HG02981 (cell line): ENCODE measurements around the gene BCL7A.
"Not testable (repeated sequence)": the region's sequence is repeated elsewhere in the genome, so short reads cannot be mapped to it uniquely, and the experiment has no call there.

Source experiments
- ATAC-seq: cut with Tn5 transposase; IDR thresholded peaks from one replicate; pipeline ENCODE4 v1.9.1; 2021; ENCODE audit warnings: mild to moderate bottlenecking, moderate library complexity; ENCODE audit not compliant: unreplicated experiment

Gene BCL7A

DNA sequence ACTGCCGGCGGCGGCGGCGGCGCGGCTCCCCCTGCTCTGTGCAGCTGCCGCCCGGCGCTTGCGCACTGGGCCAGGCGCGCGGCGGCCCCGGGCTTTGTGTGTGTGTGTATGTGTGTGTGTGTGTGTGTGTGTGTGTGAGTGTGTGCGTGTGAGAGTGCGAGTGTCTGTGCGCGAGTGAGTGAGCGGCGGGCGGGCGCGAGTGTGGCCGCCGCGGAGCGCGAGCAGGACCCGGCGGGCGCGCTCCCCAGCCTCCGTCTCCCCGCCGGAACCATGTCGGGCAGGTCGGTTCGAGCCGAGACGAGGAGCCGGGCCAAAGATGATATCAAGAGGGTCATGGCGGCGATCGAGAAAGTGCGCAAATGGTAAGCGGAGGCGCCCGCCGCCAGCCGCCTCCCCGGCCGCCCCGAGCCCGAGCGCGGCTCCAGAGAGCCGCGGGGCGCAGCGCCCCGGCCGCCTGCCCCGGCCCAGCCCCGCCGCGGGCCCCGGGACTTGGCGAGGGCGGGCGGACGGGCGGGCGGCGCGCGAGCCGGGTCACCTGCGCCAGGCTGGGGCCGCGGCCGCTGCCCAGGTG, at the start of gene BCL7A:
Gene BCL7A (plus strand): TSS at position 63 of the 571 bp plus-strand sequence. CDS start 208 bp downstream, at position 271.
- no peak for ATAC-seq

DNA sequence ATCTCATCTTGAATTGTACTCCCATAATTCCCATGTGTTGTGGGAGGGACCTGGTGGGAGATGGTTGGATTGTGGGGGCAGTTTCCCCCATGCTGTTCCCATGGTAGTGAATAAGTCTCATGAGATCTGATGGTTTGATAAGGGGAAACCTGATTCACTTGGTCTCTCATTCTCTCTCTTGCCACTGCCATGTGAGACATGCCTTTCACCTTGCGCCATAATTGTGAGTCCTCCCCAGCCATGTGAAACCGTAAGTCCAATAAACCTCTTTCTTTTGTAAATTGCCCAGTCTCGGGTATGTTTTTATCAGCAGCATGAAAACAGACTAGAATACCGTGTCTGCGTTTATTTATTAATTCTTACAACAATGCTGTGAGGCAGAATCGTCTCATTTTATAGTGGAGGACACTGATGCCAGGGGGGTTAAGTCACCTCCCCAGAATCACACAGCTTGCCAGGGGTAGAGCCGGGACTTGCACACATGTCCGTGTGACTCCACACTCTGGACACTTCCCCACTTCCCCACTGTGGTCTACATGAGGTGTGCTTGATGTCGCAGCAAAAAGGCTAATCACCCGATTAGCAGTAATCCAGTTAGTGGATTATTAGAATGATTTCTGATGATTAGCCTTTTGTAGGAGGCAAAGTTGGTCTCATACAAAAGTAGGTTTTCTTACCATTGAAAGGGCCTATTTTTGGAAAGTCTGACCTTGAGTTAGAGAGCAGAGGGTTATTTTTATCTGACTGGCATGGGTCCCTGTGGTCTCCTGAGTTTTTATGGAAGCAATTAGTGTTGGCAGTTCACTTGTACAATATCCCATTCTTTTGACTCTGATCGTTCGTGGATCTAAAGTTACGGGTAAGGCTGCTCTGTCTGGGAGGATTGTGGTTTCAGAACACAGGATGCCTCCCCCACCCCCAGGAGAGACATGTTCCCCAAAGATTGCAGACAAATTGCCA, 47.4 kb upstream of the BCL7A start:
- ATAC-seq, result no peak

DNA sequence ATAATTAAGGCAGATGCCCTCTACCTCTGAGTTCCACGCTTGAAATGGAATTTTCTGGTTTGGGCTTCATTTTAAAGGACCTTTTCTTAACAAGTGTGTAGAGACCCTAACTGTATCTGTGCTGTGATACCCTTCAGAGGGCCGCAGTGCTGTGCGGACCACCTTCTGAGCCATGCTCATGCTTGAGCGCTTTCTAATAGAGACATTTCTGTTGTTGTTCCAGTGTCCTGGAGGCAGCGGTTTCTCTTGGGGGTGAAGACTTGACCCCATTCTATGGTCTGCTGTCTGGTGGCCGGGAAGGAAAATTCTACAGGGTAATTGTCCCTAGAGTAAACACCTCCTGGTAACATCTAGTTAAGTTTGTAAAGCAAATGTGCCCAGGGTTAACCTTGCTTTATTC, 46.7 kb upstream of the BCL7A start:
- no peak for ATAC-seq

DNA sequence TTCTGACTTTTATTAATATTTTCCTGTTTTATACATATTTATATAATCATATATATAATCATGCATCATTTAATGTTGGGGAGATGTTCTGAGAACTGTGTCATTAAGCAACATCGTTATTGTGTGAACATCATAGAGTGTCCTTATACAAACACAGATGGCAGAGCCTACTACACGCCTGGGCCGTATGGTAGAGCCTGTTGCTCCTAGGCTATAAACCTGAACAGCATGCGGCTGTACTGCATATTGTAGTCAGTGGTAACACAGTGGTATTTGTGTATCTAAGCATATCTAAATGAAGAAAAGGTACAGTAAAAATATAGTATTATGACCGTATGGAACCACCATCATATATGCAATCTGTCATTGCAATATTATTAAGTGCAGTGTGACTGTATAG, 44.7 kb upstream of the BCL7A start:
- ATAC-seq, result no peak

DNA sequence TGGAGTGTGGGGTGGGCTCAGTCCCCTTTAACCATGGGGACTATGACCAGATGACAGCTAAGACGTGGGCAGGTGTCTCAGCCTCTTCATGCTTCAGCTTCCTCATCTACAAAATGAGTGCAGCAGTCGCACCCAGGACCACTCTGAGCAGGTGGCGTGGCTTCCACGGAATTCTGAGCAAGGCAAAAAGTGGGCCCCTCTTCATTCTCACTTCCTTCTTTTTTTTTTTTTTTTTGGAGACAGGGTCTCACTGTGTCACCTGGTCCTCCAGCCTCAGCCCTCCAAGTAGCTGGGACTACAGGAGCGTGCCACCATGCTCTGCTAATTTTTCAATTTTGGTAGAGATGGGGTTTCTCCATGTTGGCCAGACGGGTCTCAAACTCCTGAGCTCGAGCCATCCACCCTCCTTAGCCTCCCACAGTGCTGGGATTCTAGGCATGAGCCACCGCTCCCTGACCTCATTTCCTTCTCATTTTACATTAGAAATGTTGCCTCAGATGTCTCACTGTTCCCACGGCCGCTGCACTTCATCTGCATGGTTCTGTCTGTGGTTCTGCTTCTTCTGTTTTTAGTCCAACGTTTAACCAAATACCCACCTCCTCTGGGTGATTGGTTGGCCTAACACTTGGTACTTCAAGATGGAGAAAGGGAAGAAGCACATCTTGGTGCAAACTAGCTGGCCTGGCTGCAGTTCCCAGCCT, 41.3 kb upstream of the BCL7A start:
- no peak for ATAC-seq

DNA sequence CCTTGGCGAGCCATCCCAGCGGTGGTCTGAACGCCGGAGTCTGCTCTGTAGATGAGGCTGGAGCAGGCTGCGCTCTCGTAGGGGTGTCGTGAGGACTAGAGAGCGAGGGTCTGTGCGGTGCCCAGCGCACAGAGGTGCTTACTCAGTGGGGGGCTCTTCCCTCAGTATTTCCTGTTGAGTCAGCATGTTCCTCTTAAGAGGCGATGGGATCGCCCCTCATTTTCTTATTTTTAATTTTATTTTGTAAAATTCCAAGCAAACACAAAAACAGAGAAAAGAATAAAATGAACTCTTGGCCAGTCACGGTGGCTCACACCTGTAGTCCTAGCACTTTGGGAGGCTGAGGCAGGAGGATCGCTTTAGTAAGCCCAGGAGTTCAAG, 40.8 kb upstream of the BCL7A start:
- no peak for ATAC-seq

DNA sequence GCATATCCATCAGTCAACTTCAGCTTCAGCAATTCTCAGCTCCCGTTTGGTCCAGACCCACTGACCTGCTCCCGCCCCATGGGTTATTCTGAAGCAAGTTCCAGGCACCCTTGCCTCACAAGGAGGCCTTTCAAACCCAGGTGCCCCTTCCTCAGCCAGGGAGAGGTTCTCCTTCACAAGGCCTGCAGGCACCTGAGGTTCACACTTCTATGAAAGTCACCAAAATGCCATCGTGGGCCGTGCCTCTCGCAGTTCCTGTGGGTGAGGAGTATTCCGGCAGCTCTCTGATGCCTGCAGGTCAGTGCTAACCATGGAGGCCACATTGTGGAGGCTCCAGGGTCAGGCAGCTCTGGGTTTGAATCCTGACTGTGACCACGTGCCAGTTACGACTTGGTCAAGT, 40.2 kb upstream of the BCL7A start:
- no peak for ATAC-seq

DNA sequence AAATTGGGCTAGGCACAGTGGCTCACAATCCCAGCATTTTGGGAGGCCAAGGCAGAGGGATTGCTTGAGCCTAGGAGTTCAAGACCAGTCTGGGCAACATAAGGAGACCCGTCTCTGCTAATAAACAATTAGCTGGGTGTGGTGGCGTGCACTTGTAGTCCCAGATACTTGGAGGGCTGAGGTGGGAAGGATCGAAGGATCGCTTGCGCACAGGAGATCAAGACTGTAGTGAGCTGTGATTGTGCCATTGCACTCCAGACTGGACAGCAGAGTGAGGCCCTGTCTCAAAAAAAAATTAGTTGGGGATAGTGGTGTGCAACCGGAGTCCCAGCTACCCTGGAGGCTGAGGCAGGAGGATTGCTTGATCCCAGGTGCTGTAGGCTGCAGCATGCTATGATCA, 38.7 kb upstream of the BCL7A start:
- ATAC-seq, result no peak

DNA sequence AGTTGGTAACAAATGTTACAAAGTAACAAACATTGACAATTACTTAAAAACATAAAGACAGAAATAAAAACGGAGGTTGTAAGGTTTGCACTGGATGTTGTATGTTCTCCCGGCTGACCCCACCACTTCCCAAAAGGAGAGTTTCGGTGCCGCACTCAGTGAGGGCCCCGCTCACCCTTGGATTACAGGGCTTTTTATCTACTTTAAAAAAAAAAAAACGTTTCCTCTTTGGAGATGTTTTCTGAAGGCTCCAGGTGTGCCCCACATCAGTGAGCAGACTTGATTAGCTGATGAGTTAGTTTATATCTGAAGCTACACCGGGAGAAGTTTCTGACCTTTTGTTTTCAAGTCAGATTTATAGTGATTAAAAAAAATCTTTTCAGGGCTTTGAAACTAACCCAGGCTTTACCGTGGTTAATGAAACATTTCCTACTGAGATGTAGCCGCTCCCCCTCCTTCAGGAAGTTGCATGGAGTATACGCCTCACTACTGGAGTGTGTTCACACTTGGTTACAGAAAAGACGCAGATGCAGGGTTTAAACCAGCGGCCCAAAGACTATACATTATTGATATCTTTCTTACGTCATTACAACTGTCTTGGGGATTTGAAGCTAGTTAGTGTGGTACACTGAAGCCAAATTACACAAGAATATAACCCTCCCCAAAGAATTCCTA, 38.0 kb upstream of the BCL7A start:
- ATAC-seq, result no peak

DNA sequence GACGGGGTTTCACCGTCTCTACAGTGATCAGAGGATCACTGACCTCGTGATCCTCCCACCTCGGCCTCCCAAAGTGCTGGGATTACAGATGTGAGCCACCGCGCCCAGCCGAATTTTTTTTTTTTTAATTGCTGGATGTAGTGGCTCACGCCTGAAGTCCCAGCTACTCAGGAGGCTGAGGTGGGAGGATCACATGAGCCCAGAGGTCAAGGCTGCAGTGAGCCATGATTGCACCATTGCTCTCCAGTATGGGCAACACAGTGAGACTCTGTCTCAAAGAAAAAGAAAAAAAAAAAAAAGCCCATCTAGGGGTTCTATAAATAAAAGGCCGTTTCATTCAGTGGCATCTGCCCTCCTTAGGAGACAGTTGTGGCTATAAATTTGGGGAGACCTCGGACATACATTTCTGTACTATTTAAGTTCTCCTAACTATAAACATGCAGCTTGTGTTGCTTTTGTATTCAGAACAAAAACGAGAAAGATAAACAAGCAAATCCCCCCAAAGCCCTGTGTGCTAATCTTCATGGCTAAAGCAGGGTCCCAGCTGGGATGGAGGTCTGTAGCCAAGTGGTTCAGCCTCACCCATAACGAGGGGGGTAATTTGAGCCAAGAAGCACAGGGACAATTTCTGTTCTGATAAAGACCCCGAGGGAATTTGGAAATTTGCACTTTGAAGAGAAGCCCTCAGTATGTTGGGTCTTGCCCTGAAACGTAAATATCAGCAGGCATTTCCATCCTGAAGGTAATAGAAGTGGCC, 35.0 kb upstream of the BCL7A start:
- no peak for ATAC-seq

DNA sequence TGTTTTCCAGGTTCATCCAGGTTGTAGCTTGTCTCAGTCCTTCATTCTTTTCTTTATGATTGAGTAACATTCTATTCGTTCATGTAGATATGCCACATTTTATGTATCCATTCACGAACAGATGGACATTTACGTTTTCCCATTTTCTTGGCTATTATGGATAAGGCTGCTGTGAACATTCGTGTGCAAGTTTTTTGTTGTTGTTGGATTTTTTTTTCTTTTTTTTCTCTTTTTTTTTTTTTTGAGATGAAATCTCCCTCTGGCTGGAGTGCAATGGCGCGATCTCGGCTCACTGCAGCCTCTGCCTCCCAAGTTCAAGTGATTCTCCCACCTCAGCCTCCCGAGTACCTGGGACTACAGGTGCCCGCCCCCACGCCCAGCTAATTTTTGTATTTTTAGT, 33.2 kb upstream of the BCL7A start:
- not testable (repeated sequence) for ATAC-seq

DNA sequence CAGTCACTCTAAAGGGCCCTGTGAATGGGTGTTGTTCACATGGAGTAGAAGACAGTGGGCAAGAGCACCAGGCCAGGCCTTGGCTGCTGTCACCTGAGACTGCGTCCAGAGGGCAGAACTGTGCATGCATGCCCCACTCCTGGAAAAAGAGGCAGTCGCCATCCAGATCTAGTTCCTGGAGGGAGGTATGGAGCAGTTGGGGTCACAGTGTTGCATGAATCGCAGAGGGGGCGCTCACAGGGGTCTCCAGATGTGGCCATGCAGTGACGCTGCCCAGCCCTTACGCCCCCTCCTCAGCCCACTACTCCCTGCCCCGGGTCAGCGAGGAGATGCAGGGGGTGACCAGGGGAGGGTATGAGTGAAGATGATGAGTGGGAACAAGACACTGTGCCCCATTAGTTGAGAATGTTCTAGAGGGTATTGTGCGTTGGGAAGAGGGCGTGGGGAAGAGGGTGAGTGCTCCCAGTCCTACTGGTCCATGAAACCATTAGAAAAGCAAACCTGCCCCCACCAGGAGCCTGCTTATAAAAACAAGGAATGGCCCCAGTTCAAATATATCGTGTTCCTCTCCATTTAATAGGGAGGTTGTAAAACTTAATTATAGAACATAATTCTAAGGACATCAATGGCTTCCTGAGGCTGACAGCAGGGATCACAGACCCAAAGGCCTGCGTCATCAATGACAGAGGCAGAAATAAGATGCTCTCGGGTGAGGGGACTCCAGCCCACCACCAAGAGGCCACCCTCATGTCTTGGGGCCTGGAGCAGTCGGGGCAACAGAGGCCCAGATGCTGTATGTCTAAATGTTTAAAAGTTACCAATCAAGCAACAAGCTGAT, 32.2 kb upstream of the BCL7A start:
- no peak for ATAC-seq

DNA sequence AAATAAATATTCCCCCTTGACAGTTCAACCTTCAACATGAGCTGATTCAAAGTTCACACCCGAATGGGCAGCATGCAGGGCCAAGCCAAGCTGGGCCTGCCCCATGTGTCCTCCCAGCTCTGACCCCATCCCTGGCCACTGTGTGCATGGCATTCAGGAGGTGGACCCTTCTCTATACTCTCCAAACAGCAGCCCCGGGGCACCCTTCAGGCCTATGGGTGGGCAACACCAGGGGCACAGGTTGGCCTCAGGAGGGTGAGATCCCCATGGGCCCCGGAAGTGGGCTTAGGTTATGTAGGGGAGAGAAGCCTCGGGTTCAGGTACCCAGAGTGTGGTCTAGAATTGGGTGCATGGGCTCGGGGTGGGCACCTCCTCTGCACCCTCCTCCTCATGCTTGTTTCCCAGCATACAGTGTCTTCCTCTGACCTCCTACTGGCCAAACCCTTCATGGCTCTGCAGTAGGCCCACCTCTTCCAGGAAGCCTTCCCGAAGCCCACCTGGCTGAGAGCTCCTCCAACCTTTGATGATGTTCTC, 31.5 kb upstream of the BCL7A start:
- ATAC-seq, result no peak

DNA sequence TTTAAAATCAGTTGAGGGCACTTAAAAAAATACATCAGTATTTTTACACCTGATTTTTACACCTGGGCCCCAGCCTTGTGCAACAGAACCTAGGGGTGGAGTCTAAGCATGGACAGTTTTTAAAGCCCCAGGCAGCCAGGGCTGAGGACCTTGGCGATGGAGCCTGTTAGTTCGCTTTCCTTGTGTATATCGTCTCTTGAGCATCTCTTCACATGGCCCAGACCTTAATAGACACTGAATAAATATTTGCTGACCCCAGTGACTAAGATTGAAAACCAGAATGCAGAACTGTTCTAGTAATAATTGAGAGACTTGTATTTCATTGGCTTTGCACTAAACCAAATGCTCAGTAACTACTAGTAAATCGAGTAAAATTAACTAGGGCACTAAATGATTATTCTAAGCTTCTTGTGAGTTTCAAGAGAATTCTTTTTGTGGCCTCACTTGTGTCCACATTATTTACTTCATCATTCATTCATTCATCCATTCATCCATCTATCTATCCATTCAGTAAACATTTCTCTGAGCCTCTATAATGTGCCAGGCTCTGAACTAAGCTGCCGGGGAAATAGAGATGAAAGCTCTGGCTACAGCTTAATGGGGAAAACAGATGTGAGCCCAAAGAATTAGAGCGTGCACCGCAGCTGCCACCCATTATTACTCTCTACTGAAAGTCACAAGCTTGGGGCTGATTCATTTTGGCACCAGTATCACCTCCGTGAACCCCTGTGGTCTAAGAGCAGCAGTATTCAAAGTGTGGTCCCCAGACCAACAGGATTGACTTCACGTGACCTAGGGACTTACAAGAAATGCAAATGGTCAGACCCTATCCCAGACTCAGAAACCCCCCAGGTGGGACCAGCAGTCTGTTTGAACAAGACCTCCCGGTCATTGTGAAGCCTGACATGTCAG, 30.7 kb upstream of the BCL7A start:
- ATAC-seq, result peak; percentile 81

DNA sequence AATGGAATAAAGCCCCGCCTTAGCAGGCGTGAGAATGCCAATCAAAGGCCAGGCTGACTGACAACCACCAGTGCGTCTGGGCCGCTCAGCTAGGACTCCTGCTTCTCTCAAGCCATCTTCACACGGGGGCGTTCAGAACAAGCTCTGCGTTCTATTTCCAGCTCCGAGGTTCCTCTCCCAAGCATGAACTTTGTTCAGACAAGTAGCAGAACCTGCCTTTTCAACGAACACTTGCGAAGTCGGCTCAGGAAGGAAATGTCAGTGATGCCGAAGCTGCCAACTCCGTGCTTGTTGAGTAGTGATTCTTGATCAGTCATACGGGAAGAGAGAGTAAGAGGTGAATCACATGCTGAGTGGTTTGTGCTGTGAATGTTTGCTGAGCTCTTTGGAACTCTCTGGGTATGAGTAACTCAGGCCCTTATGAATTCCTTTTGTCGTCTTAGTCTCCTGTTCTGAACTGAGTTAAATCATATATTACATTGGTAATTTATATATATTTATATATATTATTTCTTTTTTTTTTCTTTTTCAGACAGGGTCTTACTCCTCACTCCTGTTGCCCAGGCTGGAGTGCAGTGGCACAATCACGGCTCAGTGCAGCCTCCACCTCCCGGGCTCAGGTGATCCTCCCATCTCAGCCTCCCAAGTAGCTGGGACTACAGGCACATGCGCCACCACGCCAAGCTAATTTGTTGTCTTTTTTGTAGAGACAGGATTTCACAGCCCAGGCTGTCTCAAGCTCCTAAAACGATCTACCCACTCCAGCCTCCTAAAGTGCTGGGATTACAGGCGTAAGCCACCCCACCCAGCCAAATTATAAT, 29.4 kb upstream of the BCL7A start:
- peak; percentile 79 for ATAC-seq

DNA sequence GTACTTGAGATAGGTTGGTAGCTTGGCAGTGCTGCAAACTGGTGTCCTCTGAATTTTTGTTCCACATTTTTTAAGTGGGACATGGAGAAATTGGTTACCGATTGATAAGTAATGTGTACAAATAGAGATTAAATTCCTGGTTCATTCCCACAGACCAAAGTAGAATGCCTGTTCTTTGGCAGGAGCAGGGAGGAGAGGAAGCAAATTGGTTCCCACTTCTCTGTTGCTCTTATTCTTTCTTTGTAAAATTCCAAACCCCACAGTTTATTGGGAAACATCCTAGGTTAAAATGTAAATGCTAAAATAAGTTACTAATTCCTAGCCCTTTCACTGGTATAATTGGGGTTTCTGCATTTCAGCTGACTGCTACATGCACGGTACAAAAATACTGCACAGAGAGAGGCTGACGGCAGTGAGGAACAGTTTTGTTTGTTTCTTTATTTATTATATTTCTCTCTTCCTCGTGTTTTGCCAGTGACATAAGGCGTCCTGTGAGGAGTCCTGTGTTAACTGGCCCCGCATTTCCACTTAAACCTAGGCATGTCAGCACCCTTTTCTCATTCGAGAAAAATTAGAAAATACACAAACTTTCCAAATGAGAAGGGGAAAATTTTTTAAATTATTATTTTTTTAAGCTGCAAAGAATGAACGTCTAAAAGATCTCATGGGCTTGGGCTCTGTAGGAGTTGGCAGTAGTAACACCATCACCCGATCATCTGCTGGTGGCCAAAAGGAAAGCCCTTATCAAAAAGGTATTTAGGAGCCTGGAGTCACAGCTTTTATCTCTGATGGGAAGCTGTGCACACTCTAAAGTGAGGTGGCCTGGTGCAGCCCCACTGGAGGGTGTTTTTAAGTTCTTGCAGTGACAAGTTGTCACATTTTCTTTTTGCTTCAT, 25.4 kb upstream of the BCL7A start:
- ATAC-seq, result no peak
